Panc1 (cell line): ENCODE measurements around the gene PHOSPHO2.

ENCODE experiments used
- CTCF ChIP-seq: fragments of 450-650 bp; IDR thresholded peaks from 2 replicates; pipeline ENCODE4 v1.5.1; 2017; ENCODE audit warnings: mild to moderate bottlenecking
- POLR2AphosphoS5 ChIP-seq: IDR thresholded peaks from 2 replicates; pipeline ENCODE4 v1.6.1; 2012; ENCODE audit warnings: mild to moderate bottlenecking, low read depth, low read length, moderate library complexity

GRCh38 chr2:169653636-169654035 is 40.6 kb upstream of the PHOSPHO2 start:
- TF ChIP-seq CTCF (no peak), POLR2AphosphoS5 (no peak)
